Stimulated activated naive CD8-positive, alpha-beta T cell treated with anti-CD3 and anti-CD28 coated beads, Interleukin-15, Interleukin-2, amounts not matched to agents 100 U/mL and 50 U/mL, for 24 hours (primary cell): ENCODE measurements around the gene HAGH.
A peak's percentile ranks its signal among the peaks of the same experiment; 100 is the strongest.
"Not testable (repeated sequence)": the region's sequence is repeated elsewhere in the genome, so short reads cannot be mapped to it uniquely, and the experiment has no call there.

Experiments
- ATAC-seq: fragments of 150-1000 bp; cut with Tn5 transposase; one replicate; pipeline ENCODE4 v1.10.0; 2021
- DNase-seq: peaks from one replicate; pipeline ENCODE4 v3.0.0; 2021

The HAGH gene

GRCh38 chr16:1826691-1827573 is at the start of gene HAGH, which contains the start of gene FAHD1:
TSS of gene HAGH (minus strand) at chr16:1826825. CDS start at chr16:1826787, 38 bp downstream.
TSS of gene FAHD1 (plus strand) at chr16:1827206. CDS start at chr16:1827239, 33 bp downstream.
- peak; percentile 88 for ATAC-seq
- peak; percentile 91 for DNase-seq

GRCh38 chr16:1876066-1876465 is 49.4 kb upstream of the HAGH start:
- not testable (repeated sequence) for ATAC-seq

DNA sequence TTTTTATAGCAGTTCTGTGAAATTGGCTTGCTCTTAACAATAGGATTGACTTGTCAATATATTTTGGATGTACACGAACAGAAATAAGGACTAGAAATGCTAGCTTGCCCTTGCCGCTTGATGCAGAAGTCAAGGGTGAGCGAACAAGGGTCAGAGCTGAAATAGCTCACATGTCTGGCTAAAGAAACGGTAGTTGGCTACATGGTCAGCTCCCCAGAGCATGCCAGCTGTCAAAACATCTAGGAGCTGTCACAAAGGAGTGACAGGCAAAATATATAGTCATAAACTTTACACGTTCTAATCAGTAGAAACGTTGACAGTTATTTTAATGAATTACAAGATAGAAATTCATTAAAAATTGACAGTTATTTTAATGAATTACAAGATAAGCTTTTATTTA is 48.2 kb upstream of the HAGH start:
- DNase-seq: no peak
- ATAC-seq: no peak

More at GRCh38 chr16:1876066-1876465, 49.4 kb upstream of the HAGH start:
- DNase-seq: not testable (repeated sequence)

DNA sequence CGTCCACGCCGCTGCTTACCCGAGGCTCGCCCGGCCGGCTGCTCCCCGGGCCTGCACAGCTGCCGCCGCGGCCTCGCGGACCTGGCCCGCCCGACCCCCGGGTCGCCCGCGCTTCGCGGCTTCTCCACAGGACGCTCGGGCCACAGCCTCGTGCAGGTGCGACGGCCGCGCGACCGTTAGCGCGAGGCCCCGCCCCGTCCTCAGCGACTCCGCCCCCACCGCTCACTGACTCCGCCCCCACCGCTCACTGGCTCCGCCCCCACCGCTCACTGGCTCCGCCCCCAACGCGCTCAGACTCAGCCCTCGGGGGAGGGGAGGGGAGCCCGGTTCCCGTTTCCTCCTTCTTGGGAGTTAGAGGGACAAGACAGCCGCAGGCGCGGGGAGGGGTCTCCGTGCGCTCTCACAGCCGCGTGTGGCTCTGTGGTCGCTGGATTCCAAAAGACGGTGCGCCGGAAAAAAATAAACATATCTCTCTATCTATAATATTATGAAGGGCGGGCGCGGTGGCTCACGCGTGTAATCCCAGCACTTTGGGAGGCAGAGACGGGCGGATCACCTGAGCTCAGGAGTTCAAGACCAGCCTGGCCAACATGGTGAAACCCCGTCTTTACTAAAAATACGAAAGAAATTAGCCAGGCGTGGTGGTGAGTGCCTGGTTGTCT is 45.5 kb upstream of the HAGH start, which contains the start of gene MEIOB:
MEIOB (minus strand) TSS at position 191 of the 662 bp plus-strand sequence. CDS start 3,989 bp downstream, outside the sequence.
- ATAC-seq: peak; percentile 43
- DNase-seq: peak; percentile 53

DNA sequence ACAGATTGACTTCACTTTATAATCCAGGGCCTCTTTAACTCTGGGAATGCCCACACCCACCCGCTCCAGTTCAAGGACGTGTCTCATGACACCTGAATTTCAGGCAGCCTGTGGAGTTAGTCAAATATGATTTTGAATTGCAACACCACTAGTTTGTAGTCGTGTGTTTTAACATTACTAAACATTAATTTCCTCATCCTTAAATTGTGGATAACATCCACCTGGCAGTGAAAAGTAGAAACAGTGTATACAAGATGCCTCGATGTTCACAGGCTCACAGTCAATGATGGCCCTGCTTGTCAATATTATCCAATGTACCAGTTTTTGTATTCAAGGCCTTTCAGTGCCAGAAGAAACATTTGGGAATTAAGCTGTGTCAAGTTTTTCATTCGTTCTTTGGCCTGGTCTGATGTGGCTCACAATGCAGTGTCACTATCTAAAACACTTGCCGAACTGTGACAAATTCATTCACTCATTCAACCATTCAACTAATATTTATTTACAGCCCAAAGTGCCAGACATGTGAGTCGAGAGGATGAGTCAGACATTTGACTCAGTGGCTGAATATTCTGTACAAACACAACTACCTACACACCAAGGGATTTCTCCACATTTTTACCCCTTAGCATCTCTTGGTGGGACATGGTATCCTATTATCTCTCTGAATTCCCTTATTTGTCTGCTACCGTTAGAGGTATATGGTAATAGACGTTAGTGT is 43.9 kb upstream of the HAGH start:
- no peak for ATAC-seq
- DNase-seq: no peak

GRCh38 chr16:1865902-1866690 is 39.5 kb upstream of the HAGH start:
- DNase-seq: no peak
- no peak for ATAC-seq

DNA sequence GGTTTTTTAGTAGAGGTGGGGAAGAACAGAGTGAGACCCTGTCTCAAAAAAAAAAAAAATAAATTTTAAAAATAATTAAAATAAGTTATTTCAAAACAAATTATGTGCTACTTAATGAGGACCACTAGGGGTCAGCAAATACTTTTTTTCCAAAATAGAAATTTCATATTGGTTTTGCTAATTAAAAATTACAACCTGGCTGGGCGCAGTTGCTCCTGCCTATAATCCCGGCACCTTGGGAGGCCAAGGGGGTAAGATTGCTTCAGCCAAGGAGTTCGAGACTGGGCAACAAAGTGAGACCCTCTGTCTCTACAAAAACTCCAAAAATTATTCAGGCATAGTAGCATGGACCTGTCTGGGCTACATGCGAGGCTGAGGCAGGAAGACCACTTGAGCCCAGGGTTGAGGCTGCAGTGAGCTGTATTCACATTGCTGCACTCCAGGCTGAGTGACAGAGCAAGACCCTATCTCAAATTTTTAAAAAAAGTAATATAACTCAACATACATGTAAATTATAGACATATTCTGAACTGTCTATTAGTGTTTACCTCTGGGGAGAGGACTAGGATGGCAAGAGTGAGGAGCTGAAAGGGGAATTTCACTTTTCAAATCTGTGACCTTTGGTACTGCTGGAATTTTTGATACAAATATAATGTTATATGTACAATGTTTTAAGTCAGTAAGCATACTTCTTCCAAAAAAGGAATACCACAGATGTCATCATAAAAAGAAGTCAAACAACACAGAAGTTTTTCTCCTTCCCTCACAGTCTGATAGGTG is 37.2 kb upstream of the HAGH start:
- no peak for DNase-seq
- ATAC-seq: no peak

GRCh38 chr16:1862394-1862793 is 35.8 kb upstream of the HAGH start:
- DNase-seq (no peak), ATAC-seq (no peak)

- ATAC-seq (no peak), DNase-seq (no peak)
Measured at GRCh38 chr16:1861730-1862129, 35.1 kb upstream of the HAGH start.

- ATAC-seq (no peak), DNase-seq (no peak)
Measured at GRCh38 chr16:1859650-1860049, 33.0 kb upstream of the HAGH start.

DNA sequence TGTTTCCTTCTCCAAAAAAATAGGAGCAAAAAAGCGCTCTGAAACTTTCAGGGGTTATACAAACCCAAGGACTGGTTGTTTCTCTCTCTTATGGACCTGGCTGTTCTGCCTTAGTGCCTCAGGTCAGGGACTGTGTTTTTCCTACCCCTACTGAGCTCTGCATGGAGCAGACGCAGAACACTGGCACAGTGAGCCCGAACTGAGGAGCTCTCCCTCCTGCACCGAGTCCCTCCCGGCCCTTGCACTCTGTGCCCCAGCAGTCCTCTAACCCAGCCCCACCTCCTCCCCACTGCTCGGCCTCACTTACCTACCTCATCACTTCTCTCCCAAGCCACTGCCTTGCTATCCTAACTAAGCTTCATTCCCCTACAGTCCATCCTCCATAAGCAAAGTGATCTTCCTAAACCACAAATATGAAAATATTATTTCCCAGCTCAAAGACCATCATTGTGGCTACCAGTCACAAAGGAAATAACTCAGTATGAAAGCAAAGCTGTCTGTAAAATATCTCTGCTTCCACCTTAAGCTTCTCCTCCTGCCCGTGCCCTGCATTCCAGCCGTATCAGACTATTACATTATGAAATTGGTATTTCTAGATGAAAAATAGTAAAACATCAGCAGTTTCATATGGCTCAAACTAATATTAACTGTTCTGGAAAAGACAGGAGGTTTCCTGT is 31.7 kb upstream of the HAGH start:
- no peak for ATAC-seq

DNA sequence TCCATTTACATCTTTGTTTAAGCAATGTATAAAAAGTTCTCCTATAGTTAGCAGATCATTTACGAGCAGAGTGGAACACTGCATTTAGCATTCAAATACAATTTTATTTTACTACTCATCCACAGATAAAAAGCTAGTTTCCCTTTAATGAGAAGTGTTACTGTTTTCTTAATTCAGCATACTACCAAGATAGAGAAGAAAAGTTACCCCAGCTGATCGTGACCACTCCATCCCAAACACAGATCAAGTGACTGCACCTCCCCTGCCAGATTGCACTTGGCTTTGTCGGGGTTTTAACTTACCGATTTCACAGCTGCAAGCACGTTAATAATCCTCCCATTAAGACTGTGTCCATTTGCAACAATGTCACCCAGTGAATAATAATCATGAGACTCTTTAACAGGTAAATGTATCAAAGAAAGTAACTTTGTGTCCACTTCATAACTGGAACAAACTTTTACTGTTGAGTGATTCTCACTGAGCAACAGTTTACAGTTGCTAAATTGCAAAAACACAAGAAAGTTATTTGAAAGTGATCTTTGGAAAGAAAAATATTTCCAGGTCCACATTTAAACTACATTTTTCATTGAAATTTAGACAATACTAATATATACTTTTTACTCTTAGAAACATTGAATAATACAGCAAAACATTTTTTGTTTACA is 30.9 kb upstream of the HAGH start:
- no peak for ATAC-seq
- no peak for DNase-seq

More for the DNA sequence above, 31.7 kb upstream of the HAGH start:
- DNase-seq: no peak

GRCh38 chr16:1851793-1852192 is 25.2 kb upstream of the HAGH start:
- ATAC-seq (no peak), DNase-seq (no peak)

GRCh38 chr16:1850981-1851380 is 24.4 kb upstream of the HAGH start:
- DNase-seq (no peak), ATAC-seq (no peak)

GRCh38 chr16:1846416-1846815 is 19.8 kb upstream of the HAGH start:
- DNase-seq (no peak), ATAC-seq (no peak)

DNA sequence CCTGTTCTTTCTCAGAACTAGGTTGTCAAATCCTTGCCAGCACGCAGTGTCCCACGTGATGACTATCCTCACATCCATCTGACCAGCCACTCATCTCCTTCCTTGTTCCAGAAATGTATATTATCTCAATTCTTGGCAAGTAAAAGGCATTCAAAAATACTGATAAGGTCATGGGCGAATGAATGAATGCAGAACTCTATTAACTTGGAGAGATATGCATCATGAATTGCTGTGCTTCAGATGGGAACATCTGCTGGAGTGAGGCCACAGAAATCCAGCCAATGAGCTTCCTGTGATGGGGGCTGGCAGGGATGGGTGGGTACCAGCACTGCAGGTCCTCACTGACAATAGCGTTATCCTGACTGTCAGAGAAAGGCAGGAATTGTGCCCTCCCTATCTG is 19.4 kb upstream of the HAGH start:
- no peak for ATAC-seq
- DNase-seq: no peak

DNA sequence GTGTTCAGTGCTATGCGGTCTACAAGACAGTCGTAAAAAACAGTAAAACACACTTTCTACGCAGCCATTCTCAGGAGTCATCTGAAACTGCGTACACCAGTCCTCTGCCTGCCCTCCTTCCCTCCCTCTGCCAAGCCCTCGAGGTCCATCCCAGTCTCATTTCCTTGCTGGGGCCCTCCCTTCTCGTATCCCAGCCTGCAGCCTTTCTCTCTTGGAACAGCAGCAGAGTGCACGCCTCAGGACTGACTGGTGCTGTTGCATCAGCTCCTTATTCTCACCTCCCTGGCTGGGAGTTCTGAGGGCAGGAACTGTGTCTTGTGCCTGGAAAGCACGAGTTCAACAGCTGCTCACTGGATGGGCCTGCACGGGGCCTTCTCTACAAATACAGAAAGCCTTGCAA is 12.9 kb upstream of the HAGH start:
- no peak for ATAC-seq
- DNase-seq: no peak

- no peak for DNase-seq
- ATAC-seq: no peak
Measured at GRCh38 chr16:1834096-1834495, 7.5 kb upstream of the HAGH start.

- DNase-seq (no peak), ATAC-seq (no peak)
Measured at GRCh38 chr16:1832838-1833454, 6.3 kb upstream of the HAGH start.
